NAMALWA (cell line): ENCODE measurements around the gene CYS1.
"Not testable (repeated sequence)": the region's sequence is repeated elsewhere in the genome, so short reads cannot be mapped to it uniquely, and the experiment has no call there.

ENCODE experiments used
- DNase-seq: peaks from one replicate; pipeline ENCODE4 v3.0.0-alpha.2; 2015; ENCODE audit warnings: low spot score

Gene CYS1

DNA sequence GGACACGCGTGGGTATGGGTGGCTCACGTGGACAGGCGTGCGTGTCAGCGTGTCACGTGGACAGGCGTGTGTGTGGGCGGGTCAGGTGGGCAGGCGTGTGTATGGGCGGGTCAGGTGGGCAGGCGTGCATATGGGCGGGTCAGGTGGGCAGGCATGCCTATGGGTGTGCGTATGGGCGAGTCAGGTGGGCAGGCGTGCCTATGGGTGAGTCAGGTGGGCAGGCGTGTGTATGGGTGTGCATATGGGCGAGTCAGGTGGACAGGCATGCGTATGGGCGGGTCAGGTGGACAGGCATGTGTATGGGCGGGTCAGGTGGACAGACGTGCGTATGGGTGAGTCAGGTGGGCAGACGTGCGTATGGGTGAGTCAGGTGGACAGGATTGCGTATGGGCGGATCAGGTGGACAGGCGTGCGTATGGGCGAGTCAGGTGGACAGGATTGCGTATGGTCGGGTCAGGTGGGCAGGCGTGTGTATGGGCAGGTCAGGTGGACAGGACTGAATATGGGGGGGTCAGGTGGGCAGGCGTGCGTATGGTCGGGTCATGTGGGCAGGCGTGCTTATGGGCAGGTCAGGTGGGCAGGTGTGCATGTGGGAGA is 67.7 kb downstream of the CYS1 start:
- DNase-seq = not testable (repeated sequence)

DNA sequence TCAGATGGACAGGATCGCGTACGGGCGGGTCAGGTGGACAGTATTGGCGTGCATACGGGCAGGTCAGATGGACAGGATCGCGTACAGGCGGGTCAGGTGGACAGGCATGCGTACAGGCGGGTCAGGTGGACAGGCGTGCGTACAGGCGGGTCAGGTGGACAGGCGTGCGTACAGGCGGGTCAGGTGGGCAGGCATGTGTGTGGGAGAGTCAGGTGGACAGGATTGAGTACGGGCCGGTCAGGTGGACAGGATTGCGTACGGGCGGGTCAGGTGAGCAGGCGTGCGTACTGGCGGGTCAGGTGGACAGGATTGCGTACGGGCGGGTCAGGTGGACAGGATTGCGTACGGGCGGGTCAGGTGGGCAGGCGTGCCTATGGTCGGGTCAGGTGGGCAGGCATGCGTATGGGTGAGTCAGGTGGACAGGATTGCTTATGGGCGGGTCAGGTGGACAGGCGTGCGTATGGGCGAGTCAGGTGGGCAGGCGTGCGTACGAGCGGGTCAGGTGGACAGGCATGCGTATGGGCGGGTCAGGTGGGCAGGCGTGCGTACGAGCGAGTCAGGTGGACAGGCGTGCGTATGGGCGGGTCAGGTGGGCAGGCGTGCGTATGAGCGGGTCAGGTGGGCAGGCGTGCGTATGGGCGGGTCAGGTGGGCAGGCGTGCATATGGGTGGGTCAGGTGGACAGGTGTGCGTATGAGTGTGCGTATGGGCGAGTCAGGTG is 68.4 kb downstream of the CYS1 start:
- not testable (repeated sequence) for DNase-seq

DNA sequence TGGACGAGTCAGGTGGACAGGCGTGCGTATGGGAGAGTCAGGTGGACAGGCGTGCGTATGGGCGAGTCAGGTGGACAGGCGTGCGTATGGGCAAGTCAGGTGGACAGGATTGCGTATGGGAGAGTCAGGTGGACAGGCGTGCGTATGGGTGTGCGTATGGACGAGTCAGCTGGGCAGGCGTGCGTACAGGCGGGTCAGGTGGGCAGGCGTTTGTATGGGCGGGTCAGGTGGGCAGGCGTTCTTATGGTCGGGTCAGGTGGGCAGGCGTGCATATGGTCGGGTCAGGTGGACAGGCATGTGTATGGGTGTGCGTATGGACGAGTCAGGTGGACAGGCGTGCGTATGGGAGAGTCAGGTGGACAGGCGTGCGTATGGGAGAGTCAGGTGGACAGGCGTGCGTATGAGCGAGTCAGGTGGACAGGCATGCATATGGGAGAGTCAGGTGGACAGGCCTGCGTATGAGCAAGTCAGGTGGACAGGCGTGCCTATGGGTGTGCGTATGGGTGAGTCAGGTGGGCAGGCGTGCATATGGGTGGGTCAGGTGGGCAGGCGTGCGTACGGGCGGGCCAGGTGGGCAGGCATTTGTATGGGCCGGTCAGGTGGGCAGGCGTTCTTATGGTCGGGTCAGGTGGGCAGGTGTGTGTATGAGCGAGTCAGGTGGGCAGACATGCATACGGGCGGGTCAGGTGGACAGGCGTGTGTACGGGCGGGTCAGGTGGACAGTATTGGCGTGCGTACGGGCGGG is 69.2 kb downstream of the CYS1 start:
- not testable (repeated sequence) for DNase-seq

DNA sequence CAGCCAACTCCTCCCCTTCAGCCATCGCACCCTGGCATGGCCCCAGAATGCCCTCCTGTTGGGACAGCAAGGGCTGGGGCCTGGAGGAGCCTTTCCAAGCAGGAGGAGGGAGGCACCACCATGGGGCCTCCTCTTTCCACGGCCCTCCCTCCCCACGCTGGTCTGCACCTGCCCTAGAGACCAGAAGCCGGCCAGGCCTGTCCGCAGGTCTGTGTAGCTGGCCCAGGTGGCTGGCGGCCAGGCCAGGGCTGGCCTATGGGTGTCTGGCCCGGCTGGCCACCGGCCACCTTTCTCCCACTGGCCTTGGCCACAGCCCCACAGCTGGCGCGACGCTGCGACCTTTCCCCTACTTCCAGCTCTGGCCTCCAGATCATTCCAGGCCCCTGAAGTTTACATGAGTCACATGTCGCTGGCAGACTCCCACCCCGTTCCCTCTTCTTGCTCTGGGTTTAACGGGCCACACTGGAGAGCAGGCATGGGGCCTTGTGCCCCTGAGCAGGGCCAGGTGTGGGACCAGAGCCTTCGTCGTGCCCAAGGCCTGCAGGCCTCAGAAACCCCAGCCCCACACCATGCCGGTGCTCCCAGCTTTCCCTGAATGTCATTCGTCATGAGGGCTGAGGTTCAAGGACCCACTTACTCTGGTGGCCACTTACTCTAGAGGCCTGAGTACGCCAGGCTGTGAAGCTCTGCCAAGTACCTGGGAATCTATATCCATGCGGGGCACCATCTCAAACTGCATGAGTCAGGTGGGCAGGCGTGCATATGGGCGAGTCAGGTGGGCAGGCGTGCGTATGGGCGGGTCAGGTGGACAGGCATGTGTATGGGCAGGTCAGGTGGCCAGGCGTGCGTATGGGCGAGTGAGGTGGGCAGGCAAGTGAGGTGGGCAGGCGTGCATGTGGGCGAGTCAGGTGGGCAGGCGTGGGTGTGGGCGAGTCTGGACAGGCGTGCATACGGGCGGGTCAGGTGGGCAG is 70.1 kb downstream of the CYS1 start:
- DNase-seq = no peak

DNA sequence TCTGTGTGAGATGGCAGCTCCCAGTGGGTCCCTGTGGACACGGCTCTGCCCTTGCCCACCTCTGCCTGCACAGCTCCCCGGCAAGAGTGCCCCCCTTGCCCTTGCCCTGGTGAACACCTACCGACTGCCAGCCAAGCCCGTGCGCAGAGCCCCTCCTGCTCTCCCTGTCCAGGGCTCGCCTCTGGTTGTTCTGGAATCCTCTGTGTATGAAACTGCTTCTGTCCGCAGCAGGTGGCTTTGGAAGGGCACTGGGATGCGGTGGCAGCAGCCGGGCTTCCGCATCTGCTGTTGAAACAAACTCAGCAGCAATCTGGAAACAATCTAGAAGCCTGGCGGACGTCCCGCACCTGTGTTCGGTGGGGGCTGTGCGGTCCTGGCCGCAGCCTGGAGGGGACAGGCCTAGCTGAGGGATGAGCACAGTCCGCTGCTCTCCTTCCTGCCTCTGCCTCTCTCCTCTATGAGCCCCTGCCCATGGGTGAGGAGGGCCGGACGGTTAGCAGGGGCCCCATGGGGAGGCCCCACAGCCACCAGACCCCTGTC is 70.9 kb downstream of the CYS1 start:
- no peak for DNase-seq

DNA sequence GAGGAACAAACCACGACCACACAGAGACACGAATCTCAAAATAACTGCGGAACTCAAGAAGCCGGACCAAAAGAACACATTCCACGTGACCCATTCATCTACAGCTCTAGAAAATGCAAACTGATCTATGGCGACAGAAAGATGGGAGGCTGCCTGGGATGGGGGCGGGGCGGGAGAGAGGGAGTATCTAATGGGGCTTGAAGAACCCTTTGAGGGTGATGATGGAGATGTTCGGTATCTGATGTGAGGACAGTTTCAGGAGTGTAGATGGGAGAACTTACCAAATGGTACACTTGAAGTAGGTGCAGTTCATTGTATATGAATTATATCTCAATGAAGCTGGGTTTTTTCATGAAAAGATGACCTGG is 71.4 kb downstream of the CYS1 start:
- no peak for DNase-seq

DNA sequence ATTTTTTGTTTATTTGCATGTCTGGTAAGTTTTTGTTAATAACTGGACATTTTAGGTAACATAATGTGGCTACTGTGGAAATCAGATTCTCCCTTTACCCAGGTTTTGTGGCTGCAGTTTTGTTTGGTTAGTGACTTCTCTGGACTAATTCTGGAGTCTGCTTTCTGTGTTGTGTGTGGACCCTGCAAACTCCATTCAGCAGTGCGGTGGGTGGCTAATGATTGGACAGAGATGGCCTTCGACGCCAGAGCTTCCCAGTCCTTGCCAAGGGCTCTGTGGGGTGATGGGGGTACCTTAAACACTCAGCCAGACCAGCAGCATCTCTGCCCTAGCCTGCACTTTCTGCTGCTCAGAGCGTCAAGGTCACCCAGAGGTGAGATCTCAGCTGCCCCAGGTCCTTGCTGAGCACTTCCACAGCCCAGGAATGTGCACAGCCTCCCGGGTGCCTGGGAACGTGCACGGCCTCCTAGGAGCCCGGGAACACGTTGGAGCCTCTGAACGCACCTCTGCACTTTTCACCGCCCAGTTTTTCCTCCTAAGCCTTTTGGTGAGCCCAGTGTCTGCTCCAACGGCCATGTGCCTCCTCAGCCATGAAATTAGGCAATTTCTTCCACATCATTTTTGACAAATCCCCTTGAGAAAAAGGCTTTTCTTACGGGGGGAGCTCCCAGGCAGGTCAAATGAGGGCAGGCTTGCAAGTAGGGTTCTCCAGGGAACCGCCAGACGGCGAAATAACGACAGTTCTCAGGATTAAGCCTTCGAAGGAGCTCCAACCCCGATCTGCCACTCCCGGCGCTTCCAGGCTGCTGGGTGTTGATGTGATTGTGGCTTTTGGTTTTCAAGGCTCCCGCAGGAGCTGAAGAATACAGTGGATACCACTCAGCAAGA is 72.0 kb downstream of the CYS1 start:
- no peak for DNase-seq

DNA sequence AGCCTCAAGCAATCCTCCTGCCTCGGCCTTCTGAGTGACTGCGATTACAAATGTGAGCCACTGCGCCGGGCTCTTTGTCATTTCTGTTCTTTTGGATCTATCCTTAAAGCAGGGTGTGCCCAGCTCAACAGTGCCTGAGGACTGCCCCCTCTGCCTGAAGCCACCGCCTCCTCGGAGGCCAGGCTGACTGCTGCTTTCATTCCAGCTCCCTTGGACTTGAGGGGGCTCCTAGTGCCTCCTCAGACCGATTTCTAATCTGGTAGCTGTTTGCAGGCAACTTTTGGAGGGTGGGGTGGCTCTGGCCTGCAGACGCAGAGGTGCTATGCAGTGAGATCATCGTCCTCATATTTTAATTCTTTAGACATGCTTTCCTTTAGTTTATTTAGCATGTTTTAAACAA is 72.8 kb downstream of the CYS1 start:
- no peak for DNase-seq
